Cerebellar nuclear complex (tissue), 1 donor: ENCODE data around the gene WDR93.
"Not testable (repeated sequence)": the region's sequence is repeated elsewhere in the genome, so short reads cannot be mapped to it uniquely, and the experiment has no call there.

Experiments
- DNase-seq, 2 experiments: peaks; one replicate each; lab custom pipeline; 2025; lab: John Stamatoyannopoulos, UW

WDR93 gene

DNA sequence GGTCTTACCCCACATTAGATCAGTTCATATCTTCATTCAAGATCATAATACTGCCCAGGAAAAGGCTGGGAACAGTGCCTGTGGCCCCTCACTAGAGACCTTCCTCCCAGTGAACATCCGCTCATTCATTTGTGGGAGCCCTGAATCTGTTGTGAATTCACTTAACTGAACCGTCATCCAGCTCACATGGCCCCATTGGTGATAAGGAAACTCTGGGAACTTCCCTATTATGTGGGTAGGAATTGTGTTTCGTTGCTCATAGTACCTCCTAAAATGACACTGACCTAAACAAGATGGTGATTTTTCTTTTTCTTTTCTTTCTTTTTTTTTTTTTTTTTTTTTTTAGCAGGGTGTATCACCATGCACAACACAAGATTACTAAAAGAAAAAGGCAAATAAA lies 78.8 kb downstream of the WDR93 start:
- DNase-seq: no peak

DNA sequence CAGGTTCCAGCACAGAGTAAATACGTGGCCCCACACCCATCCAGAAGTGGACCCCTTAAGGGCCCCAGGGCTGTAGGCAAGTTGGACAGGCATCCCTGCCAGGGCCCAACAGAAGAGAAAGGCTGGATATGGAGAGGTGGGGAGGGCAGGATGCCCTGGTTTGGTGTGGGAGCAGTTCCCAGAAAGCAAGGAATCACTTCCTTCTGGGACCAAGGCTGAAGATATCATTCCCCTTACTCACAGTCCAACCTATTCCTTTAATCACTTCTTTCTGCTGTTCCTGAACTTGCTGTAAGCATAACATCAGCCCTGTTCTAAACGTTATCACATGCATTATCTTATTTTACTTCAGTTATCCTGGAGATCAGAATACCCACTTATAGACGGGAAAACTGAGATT lies 79.4 kb downstream of the WDR93 start:
- no peak for DNase-seq

DNA sequence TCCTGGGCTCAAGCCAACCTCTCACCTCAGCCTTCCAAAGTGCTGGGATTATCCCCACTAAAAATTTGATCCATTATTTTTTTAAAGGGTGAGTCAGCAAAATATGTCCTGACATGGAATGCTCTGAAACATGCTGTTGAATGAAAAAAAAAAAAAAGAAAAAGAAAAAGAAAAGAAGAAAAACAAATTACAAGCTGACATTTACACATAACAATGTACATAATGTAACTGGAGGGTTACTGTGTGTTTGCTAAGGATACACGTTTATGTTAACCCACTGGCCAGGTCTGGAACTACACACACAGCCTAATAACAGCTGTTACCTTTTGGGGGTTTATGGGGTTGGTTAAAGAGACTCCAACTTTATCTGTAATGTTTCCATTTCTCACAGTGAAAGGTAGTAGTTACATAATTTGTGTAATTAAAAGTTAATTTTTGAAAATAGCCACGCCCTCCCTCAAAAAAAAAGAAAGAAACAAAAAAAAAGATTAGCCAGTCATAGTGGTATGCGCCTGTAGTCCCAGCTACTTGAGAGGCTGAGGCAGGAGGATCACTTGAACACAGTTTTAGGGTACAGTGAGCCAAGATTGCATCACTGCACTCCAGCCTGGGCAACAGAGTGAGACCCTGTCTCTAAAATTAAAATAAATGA lies 82.4 kb downstream of the WDR93 start:
- DNase-seq: no peak

DNA sequence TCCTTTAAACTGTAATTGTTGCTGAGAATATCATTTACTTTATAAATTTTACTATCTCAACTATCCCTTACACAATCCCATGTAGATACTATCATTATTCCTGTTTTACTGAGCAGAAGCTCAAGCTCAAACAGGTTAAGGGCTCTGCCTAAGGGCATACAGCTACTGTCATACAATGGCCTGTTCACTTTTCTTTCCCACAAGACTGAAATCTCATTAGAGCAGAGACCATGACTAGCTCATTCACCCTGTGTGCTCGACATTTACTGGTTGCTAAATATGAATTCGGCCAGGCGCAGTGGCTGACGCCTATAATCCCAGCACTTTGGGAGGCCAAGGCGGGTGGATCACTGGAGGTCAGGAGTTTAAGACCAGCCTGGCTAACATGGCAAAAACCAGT lies 83.9 kb downstream of the WDR93 start:
- DNase-seq: no peak

DNA sequence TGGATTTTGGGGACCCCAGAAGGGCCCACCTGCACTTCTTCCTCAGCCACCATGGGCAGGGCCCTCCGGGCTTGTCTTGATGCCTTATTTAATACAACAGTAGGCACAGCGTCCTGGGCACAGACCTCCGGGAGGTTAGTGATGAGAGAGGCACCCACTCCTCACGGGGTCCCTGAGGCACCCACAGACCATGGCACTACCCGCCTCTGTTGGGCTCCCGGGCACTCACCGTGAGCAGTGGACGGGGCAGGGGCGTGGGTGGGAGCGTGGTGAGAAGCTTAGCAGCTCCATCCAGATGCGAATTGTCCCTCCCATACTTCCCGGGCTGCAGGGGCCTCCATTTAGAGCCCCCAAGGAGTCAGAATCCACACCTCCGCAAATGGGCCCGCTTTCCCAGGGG lies 85.2 kb downstream of the WDR93 start:
- DNase-seq: no peak

DNA sequence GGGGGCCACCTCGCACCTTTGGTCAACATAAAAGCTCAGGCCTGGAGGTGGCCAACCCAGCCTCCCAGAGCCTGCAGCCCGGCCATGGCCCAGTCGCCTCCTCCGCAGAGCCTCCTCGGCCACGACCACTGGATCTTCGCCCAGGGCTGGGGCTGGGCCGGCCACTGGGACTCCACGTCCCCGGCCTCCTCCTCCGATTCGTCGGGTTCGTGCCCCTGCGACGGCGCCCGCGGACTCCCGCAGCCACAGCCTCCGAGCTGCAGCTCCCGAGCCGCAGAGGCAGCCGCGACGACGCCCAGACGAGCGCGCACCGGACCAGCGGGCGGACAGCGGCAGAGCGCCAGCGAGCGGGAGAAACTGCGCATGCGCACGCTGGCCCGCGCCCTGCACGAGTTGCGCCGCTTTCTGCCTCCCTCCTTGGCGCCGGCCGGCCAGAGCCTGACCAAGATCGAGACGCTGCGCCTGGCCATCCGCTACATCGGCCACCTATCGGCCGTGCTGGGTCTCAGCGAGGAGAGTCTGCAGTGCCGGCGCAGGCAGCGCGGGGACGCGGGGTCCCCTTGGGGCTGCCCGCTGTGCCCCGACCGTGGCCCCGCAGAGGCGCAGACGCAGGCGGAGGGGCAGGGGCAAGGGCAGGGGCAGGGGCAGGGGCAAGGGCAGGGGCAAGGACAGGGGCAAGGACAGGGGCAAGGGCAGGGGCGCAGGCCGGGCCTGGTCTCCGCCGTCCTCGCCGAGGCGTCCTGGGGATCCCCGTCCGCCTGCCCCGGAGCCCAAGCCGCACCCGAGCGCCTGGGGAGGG lies 85.9 kb downstream of the WDR93 start, which contains the start of gene MESP2:
TSS of gene MESP2 (plus strand) at position 59 of the 799 bp plus-strand sequence. CDS start at position 85, 26 bp downstream.
- peak in 1 of 2 experiments; percentile 32 for DNase-seq

DNA sequence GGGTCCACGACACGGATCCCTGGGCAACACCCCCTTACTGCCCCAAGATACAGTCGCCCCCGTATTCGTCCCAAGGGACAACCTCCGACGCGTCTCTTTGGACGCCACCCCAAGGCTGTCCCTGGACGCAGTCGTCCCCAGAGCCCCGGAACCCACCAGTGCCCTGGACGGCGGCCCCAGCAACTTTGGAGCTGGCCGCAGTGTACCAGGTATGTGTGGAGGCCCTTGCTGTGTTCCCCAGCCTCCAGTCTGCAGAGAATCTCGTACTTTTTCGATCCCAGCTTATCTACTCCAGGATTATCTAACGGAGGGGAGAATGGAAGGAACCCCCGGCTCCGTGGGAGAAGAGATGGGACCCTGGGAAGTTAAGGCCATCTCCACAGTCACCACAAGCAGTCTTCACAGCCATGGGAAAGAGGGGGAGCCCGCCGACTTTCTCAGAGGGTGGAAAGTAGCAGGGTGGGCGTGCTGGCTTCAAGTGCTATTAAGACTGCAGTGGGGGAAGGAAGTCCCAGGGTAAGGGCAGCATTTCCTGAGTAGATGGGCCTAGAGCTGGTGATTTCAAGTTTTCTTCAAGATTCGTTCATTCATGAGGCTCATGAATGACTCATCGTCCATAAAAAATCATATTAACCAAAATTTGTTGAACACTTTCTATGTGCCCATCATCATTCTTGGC lies 86.6 kb downstream of the WDR93 start:
- no peak for DNase-seq

DNA sequence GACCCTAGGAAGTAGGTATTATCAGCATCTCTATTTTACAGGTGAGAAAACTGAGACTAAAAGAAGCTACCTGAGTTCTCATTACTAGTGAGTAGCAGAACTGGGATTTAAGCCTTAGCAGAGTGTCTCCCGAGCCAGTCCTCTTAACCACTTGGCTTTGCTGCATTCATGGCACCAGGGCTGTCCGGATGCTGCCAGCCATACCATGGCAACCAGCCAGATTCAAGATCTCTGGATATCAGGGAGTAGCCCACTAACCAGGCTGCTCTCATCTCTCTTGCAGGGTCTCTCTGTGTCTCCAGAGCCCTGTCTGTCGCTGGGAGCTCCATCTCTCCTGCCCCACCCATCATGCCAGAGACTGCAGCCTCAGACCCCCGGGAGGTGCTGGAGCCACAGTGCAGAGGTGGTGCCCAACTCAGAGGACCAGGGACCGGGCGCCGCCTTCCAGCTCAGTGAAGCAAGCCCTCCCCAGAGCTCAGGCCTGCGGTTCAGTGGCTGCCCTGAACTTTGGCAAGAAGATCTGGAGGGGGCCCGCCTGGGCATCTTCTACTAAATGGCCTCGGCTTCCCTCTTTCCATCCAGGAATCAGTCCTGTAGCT lies 87.3 kb downstream of the WDR93 start:
- no peak for DNase-seq

DNA sequence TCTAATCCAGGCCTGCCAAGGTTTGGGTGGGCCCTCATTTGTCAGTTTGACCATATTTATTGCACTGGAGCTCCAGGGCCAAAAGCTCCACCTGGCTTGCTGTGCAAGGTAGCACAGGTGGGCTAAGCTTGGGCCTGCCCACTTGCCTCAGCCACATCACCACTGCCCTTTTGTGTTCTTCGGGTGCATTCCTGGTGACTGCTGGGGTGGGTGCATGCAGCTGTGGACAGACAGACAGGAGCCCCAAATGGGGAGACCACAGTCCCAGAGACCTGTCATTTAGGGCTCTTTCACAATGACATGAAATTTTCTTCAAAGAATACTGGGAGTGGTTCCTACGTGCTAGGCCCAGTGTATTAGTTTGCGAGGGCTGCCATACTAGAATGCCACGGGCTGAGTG lies 88.2 kb downstream of the WDR93 start:
- DNase-seq: no peak

DNA sequence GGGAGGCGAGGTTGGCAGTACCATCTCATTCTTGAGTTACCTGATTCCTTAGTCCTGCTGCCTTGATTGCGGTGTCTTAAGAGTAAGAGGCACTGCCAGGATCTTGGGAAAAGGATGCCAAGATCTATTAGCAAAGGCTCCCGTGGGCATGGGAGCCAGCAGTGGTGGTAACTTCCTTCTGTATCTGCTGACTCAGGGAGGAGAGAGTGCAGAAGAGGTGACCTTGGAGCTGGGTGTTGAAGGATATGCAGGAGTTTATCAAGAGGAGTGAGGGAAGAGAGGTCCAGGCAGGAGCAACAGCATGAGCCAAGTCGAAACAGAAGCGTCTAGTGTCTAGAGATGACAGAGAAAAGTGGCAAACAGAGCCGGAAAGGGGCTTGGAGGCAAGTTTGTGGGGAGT lies 90.0 kb downstream of the WDR93 start:
- DNase-seq: no peak

DNA sequence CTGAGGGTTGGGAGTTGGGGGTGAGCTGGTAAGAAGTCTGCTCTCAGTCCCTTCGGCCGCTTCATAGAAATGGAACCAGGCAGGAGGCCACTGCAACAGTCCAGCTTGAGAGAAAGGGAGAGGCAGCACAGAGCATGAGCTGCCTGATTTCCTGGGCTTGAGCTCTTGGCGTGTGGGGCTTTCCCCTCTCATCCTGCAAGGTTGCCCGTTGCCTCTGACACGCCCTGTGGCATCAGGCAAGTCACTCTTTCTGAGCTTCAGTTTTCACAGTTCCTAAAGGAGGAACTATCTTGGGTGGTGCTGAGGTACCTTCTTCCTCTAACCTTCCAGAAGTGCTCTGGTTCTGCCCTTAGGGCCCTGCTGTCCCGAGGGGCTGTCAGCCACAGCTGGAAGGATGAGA lies 90.4 kb downstream of the WDR93 start:
- DNase-seq: no peak

DNA sequence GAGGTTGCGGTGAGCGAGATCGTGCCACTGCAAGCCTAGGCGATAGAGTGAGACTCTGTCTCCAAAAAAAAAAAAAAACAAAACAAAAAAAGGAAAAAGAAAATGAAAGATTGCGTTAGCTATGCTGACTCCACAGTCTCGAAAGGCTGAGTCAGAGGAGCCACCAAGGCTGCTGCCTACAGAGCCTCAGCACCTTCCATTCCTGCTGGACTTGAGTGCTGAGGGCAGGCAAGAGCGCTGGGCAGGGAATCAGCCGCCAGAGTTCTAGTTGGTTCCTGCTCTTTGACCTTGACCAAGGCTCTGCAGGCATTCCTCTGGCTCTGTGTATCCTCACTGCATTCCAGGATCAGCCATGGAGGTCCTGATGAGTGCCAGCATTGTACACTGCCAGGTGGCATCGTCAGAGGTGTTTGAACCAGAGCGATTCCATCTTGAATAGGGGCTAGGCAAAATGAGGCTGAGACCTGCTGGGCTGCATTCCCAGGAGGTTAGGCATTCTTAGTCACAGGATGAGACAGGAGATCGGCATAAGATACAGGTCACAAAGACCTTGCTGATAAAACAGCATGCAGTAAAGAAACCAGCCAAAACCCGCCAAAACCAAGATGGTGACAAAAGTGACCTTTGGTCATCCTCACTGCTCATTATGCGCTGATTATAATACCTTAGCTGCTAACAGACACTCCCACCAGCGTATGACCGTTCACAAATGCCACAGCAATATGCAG lies 91.4 kb downstream of the WDR93 start:
- no peak for DNase-seq

DNA sequence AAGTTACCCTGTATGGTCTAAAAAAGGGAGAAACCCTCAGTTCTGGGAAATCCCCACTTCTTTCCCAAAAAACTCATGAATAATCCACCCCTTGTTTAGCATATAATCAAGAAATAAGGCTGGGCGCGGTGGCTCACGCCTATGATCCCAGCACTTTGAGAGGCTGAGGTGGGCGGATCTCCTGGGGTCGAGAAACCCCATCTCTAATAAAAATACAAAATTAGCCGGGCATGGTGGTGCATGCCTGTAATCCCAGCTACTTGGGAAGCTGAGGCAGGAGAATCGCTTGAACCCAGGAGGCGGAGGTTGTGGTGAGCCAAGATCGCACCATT lies 92.0 kb downstream of the WDR93 start:
- DNase-seq: not testable (repeated sequence)

DNA sequence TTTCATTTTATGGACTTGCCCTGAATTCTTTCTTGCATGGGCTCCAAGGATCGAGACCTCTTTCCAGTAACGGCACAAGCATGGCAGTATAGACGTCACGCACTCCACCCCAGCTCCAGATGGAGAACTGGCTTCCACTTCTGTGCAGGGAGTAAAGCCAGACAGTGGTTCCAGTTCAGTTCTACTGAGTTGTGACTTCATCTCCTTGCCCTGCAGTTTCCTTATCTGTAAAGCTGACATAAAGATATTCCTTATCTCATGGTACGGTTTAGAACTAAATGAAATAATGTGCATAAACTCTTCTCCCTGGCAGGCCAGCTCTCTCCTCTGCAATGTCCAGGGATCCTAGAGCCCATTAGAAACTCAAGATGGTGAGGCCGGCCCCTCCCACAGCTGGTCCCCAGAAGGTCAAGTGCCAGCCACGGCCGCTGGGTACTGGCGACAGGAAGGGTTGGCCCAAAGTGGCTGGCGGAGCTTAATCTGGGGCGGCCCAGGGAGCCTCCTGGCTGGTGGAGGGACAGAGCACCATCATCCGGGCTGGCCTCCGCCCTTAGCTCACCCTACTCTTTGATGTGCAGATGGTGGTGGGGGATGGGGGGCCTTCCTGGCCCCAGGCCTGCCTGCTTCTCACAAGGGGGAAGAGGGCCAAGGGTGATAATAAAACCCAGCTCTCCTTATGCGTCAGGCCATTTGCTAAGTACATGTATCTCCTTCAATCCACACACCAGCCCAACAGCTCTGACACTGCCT lies 92.7 kb downstream of the WDR93 start:
- no peak for DNase-seq

DNA sequence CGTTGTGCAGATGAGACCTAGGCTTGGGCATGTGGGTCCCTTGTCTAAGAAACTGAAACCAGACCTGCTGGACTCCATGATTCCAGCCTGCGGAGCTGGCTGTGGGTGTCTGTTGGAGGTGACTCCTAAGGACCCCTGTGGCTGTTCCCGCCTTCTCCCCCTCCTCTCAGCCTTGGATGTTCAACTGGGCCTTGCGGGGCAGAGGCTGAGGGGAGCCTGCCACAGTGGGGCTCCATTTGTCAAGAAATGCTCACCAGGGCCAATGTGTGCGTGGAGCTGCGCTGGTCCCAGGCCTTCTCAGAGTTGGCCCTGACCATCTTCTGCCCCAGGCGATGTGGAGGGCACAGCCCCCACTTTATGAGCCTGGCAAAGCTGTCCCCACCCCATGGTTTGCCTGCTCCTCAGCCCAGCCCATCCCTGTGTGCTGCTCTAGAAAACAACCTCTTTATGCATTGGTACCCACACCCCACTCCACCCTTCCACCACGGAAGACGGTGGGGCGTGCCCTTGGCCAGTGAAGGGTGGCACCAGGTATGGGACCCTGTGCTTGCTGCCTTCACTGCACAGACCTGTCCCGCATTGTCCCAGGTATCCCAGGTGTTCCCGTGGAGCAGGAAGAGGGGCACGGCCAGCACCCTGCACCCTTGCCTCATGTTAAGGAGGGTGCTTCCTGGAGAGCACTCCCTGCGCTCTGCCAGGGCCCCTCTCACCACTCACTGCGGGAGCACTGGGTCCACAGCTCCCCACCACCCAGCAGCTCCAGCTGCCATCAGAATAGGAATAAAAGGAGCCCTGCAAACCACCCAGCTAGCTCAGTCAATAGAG lies 93.5 kb downstream of the WDR93 start:
- no peak for DNase-seq

DNA sequence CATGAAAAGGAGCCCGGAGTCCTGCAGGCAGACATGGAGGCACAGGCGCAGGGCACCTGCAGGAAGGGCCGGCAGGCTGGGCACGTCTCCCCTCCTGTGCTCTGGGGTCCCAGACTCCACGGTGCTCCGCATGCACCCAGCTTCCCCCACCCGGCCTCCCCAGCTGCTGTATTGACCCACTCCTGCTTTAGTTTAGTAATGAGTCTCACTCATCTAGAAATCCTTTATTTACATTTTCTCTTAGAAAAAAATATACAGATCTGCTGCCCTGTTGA lies 94.0 kb downstream of the WDR93 start:
- DNase-seq: no peak

DNA sequence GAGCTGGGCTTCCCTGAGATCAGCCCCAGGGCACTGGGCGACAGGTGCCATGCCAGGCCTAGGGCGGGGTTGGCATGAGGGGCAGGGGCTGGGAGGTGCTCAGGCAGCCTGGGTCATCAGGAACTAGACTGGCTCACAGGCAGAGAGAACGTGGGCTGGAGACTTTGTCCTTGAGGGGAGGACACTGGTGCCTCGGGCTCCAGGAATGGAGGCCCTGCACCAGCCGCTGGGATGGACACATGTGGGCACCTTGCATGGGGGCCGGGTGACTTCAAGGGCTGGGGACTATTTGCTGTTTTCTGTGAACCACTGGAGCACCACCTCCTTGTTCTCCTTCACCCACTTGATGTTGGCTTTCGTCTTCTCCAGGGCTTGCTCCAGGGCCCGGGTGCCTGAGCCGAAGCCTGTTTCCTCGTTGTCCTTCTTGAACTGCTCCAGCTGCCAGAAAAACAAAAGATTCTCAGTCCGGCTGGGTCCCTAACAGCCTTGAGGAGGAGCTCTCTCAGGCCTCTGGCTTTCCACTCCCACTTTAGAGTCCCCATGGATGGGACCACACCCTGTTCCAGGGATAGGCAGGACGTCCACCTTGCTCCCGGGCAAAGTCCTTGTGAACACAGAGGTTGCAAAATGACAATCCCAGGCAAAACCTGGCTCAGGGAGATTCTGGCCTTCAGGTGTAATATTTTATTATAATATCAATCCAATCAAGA lies 94.6 kb downstream of the WDR93 start:
- DNase-seq: no peak

DNA sequence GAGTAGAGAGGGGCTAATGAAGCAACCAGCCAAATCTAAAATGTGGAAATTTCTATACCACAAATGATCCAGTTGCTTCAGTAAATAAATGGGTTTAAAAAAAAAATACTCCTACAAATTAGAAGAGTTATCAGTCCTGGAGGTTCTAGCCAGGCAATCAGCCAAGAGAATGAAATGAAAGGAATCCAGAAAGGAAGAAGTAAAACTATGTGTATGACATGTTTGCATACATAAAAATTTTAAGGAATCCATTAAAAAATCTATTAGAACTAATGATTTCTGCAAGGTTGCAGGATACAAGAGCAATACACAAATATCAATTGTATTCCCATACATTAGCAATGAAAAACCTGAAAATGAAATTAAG lies 95.1 kb downstream of the WDR93 start:
- DNase-seq: no peak

DNA sequence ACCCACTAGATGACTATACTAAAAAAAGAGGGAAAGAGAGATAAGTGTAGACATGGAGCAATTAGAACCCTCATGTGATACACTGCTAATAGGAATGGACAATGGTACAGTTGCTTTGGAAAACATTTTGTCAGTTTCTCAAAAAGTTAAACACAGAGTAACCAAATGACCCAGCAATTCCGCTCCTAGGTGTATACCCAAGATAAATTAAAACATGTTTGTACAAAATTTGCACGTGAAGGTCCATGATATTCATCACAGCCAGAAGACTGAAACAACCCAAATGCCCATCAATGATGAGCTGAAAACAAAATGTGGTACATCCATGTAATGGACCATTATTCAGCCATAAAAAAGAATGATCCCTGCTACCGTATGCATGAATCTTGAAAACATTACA lies 97.3 kb downstream of the WDR93 start:
- DNase-seq: no peak

DNA sequence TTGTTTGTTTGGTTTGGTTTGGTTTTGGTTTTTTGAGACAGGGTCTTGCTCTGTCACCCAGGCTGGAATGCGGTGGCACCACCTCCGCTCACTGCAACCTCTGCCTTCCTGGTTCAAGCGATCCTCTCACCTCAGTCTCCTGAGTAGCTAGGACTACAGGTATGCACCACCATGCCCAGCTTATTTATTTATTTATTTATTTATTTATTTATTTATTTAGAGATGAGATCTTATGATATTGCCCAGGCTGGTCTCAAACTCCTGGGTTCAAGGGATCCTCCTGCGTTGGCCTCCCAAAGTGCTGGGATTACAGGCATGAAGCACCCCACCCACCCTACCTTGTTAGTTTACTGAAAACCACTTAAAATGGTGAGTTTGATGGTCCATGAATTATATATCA lies 98.0 kb downstream of the WDR93 start:
- DNase-seq: not testable (repeated sequence)
